ENCODE data around the gene CASZ1. TPM values are rescaled to one million over a fixed set of nuclear protein-coding genes. Genes with fewer than 3 reads are reported as not detected.

CASZ1 gene
- total and polyA plus RNA-seq, 12 donors = 2.5 to 35.2 (median 7.0) TPM

DNA sequence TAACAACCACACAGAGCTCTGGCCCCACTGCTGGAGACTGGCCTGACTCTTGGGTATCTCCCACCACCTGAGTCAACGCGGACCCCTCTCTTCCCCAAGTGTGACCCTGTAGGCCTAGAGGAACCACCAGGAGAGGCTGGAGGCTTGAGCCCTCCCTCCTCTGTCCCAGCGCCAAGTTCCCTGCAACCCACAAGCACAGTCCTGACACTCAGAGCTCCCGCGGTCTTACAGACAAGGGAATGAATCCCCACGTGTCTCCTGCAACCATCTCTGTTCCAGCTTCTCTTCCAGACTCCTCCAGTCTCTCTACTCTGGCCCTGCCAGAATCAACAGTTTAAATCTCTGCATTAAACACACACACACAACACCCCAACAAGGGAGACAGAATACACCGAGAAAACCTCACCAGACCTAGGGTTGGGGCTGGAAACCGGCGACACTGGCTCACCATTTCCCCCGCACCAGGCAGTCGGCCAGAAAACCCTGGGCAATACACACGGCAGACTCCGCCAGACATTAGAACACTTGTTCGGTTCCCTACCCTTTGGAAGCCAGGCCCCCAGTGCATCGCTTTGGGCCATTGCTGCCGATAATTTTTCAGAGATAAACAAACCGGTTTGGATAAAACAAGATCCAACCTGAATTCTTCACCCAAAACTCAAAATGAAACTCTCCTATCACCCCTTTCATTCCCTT, 21.7 kb downstream of the CASZ1 start:
- no peaks in the 10 kb centered on the region for H3K27me3 ChIP-seq
- DNase-seq = no peak
- no peaks in the 10 kb centered on the region for H3K9me3 ChIP-seq (replicated peaks in 1 of 3)
- intact Hi-C loops (cut with DNase I) = no loop called here
- no peak overlapping the region for H3K4me3 ChIP-seq
- no peaks in the 10 kb centered on the region for H3K36me3 ChIP-seq (replicated peaks in 1 of 2)
- no peak overlapping the region for H3K27ac ChIP-seq
- WGBS, 4 donors = 92 to 95% (median 94%) methylated on average over 14 to 17 of the region's 17 CpGs
- TF ChIP-seq POLR2A (IDR thresholded peaks at IDR 0.05) = no peak
- TF ChIP-seq, protein P1, sequence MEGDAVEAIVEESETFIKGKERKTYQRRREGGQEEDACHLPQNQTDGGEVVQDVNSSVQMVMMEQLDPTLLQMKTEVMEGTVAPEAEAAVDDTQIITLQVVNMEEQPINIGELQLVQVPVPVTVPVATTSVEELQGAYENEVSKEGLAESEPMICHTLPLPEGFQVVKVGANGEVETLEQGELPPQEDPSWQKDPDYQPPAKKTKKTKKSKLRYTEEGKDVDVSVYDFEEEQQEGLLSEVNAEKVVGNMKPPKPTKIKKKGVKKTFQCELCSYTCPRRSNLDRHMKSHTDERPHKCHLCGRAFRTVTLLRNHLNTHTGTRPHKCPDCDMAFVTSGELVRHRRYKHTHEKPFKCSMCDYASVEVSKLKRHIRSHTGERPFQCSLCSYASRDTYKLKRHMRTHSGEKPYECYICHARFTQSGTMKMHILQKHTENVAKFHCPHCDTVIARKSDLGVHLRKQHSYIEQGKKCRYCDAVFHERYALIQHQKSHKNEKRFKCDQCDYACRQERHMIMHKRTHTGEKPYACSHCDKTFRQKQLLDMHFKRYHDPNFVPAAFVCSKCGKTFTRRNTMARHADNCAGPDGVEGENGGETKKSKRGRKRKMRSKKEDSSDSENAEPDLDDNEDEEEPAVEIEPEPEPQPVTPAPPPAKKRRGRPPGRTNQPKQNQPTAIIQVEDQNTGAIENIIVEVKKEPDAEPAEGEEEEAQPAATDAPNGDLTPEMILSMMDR (IDR thresholded peaks at IDR 0.05) = no peak
- H3K4me1 ChIP-seq (replicated peaks in 1 of 2) = no peaks in the 10 kb centered on the region

DNA sequence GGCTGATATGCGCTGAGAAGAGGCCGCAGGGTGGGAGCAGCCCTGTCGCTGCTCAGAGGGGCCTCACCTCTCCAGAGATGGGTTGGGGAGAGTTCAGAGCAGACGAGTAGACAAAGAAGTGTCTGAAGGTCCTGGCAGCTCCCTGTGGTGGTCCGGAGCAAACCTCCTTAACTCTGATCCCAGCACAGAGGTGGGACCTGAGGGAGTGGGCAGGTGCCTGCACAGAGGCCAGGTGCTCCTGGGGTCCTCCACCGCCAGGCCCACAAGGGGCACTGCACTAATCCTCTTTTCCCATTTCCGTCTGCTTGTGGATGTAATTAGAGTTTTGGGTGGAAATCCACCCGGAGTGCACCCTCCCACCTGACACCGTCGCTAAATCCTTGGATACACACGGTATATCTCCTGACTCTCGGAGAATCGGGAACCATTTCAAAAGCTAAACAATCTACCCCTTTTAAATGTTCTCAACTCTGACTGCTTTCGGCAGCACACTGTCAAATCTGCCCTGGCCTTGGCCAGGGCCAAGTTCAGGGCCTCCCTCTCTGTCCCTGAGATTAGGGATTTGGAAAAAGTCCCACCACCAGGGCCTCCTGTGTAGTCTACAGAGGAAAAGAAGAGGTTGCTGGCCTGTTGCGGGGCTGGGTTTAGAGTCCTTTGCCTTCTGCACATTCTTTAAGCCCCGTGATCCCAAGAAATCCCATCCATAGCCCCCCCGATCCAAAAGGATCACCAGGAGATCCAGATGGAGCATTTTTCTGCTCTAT, 22.4 kb downstream of the CASZ1 start:
- DNase-seq = peak in 1 of 7 donors; percentile 16
- Histone ChIP-seq H3K4me3 (no peak overlapping the region), H3K9me3 (replicated peaks in 1 of 3) (no peaks in the 10 kb centered on the region), H3K27me3 (no peaks in the 10 kb centered on the region), H3K4me1 (replicated peaks in 1 of 2) (no peaks in the 10 kb centered on the region), H3K36me3 (replicated peaks in 1 of 2) (no peaks in the 10 kb centered on the region), H3K27ac (no peak overlapping the region)
- TF ChIP-seq, protein P1 (IDR thresholded peaks at IDR 0.05) = no peak
- no peak for TF ChIP-seq POLR2A (IDR thresholded peaks at IDR 0.05)
- 76 to 85% (median 77%) methylated on average over 16 to 17 of the region's 17 CpGs for WGBS, 4 donors
- intact Hi-C loops (cut with DNase I) = no loop called here

DNA sequence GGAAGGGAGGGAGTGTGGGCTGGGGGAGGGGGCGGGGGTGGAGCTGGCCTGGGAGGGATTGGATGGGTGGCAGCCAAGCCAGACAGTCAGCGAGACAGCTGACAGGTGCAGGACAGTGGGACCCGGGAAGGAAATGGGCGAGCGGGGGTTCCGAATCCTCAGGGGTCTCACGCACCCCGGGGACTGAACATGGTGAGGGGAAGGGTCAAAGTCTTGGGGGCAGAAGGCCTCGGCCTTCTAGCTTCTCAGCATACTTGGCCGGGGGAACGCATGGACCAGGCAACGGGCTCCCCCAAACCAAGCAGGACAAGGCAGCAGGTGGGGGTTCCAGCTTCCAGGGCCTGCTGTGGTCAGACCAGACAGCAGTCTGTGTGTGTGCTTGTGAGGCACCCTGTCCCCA, 23.1 kb downstream of the CASZ1 start:
- no peak overlapping the region for H3K4me3 ChIP-seq
- no peaks in the 10 kb centered on the region for H3K4me1 ChIP-seq (replicated peaks in 1 of 2)
- H3K27ac ChIP-seq = no peak overlapping the region
- no peak for DNase-seq
- TF ChIP-seq POLR2A (IDR thresholded peaks at IDR 0.05) = no peak
- TF ChIP-seq, protein P1 (IDR thresholded peaks at IDR 0.05) = no peak
- no peaks in the 10 kb centered on the region for H3K27me3 ChIP-seq
- H3K36me3 ChIP-seq (replicated peaks in 1 of 2) = no peaks in the 10 kb centered on the region
- WGBS, 4 donors = 80 to 86% (median 84%) methylated on average over 11 to 12 of the region's 12 CpGs
- no peaks in the 10 kb centered on the region for H3K9me3 ChIP-seq (replicated peaks in 1 of 3)
- intact Hi-C loops (cut with DNase I) = no loop called here

DNA sequence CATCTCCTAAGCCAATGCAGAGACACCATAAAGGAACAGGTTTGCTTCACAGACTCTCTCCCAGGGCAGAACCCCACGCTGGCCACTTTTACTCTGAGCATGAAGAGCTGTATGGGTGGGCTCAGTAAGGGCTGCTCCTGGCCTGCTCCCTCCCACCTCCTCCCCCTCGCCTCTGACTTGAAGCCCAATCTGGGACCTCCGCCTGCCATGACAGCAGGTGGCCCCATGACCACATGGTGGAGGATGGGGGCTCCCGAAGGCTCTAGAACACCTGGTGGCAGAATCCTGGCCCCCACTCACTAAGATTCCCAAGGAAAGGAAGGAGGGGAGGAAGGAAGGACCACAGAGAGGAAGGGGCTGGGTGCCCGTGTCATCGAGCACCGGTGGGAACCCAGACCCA, 23.7 kb downstream of the CASZ1 start:
- H3K4me1 ChIP-seq (replicated peaks in 1 of 2) = no peaks in the 10 kb centered on the region
- no peak overlapping the region for H3K4me3 ChIP-seq
- WGBS, 4 donors = 73 to 91% (median 88%) methylated on average over 3 to 7 of the region's 7 CpGs
- DNase-seq = no peak
- no peaks in the 10 kb centered on the region for H3K27me3 ChIP-seq
- H3K27ac ChIP-seq = no peak overlapping the region
- intact Hi-C loops (cut with DNase I) = no loop called here
- TF ChIP-seq, protein P1 (IDR thresholded peaks at IDR 0.05) = no peak
- TF ChIP-seq POLR2A (IDR thresholded peaks at IDR 0.05) = no peak
- H3K36me3 ChIP-seq (replicated peaks in 1 of 2) = no peaks in the 10 kb centered on the region
- H3K9me3 ChIP-seq (replicated peaks in 1 of 3) = no peaks in the 10 kb centered on the region

Measured in adrenal gland (tissue), 12 donors.